PFSK-1 (cell line): Measurements from ENCODE around the gene MYH14.

Experiments used
- POLR2AphosphoS5 ChIP-seq: IDR thresholded peaks from 2 replicates; pipeline ENCODE4 v1.6.1; 2012; ENCODE audit warnings: low read depth, mild to moderate bottlenecking, control low read depth, low read length, moderate library complexity
- SIN3A ChIP-seq: IDR thresholded peaks from 2 replicates; pipeline ENCODE4 v1.6.1; 2012; ENCODE audit warnings: mild to moderate bottlenecking, low read length, moderate library complexity, borderline replicate concordance; ENCODE audit not compliant: insufficient read depth
- TAF1 ChIP-seq: IDR thresholded peaks from 2 replicates; pipeline ENCODE4 v1.6.1; 2012; ENCODE audit warnings: low read length, control low read depth, borderline replicate concordance; ENCODE audit not compliant: insufficient read depth
- TF ChIP-seq, protein P1 (sequence below), 2 experiments: IDR thresholded peaks; 2 replicates each; pipeline versions ENCODE4 v1.6.1 to v1.8.0; 2011 to 2012; ENCODE audit warnings: low read depth in 2 of 2, low read length in 2 of 2, control low read depth in 1 of 2, inconsistent platforms in 1 of 2, mild to moderate bottlenecking in 1 of 2, moderate library complexity in 1 of 2; ENCODE audit not compliant: insufficient read depth in 1 of 2

DNA sequence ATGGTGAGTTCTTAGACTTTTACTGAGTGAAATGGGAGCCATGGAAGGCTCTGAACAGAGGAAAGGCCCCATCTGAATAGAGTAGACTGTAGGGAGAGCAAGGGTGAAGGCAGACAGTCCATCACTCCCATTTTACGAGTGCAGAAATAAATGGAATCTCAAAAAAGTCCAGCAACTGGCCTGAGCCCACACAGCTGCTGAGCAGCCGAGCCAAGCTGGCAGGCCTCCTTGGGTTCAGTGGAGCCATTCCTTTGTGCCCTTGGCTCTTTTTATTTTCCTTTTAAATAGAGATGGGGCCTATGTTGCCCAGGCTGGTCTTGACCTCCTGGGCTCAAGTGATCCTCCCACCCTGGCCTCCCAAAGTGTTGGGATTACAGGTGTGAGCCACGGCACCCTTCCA lies 1.0 kb upstream of the MYH14 start:
- no peak for TF ChIP-seq POLR2AphosphoS5
- TF ChIP-seq, protein P1, sequence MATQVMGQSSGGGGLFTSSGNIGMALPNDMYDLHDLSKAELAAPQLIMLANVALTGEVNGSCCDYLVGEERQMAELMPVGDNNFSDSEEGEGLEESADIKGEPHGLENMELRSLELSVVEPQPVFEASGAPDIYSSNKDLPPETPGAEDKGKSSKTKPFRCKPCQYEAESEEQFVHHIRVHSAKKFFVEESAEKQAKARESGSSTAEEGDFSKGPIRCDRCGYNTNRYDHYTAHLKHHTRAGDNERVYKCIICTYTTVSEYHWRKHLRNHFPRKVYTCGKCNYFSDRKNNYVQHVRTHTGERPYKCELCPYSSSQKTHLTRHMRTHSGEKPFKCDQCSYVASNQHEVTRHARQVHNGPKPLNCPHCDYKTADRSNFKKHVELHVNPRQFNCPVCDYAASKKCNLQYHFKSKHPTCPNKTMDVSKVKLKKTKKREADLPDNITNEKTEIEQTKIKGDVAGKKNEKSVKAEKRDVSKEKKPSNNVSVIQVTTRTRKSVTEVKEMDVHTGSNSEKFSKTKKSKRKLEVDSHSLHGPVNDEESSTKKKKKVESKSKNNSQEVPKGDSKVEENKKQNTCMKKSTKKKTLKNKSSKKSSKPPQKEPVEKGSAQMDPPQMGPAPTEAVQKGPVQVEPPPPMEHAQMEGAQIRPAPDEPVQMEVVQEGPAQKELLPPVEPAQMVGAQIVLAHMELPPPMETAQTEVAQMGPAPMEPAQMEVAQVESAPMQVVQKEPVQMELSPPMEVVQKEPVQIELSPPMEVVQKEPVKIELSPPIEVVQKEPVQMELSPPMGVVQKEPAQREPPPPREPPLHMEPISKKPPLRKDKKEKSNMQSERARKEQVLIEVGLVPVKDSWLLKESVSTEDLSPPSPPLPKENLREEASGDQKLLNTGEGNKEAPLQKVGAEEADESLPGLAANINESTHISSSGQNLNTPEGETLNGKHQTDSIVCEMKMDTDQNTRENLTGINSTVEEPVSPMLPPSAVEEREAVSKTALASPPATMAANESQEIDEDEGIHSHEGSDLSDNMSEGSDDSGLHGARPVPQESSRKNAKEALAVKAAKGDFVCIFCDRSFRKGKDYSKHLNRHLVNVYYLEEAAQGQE (IDR thresholded peaks at IDR 0.05; ENCODE audit: insufficient read depth in 1 of 2, low read depth in 2 of 2, low read length in 2 of 2) = no peak
- no peak for TF ChIP-seq SIN3A
- no peak for TF ChIP-seq TAF1
